Dermis blood vessel endothelial cell (primary cell): ENCODE data around the gene MAP9. TPM values are rescaled to one million over a fixed set of nuclear protein-coding genes. Genes with fewer than 3 reads are reported as not detected.
"Not testable (repeated sequence)": the region's sequence is repeated elsewhere in the genome, so short reads cannot be mapped to it uniquely, and the experiment has no call there.

Experiments used
- DNase-seq: peaks from one replicate; pipeline ENCODE4 v3.0.0; 2010
- total RNA-seq: library from RNA; depleted of rRNA; stranded (reverse); fragments of >200 nt; gene quantifications from 2 replicates; pipeline ENCODE4 v1.2.3, GENCODE V29; 2014

Gene MAP9
- total RNA-seq: 0.17 and 0.19 TPM in 2 replicates

DNA sequence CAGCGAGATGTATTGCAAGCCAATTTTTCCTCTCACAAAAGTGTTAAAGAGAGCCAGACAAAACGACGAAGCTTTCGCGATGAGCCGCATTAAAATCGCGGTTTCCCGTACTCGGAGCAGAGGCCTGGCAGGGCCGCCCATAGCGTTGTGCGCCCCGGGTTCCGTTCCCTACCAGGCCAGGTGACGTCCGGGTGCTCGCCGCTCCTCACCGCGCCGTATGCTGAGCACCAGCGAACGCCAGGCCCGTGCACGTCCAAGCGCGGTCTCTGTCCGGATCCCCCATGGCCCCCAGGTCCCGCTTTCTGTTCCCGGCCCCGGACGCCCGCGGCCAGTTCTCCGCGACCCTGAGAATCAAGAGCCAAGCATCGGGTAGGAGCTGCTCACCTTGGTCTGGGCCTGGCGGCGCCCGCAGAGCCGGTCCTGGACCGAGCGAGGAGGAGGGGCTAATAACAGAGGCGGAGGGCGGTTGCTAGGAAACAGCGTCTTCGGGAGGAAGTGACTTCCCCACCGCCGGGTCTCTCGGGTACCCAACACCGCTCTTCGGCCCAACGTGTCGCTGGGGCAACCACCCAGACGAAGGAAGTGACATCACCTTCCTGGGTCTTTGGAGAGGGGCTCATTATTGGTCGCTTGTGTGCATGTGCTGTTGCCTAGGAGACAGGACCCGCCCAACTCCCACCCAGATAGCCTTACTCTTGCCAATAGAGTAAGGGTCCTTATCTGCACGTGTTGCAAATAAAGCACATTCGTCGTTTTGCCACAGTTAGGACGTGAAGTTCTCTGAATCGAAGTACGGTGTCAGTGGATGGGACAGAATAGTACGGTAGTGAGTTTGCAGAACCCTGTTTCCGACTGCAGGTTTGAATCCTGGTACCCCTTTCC is at the start of gene MAP9:
TSS of gene MAP9 (minus strand) at position 579 of the 882 bp plus-strand sequence. CDS start 1,115 bp downstream, outside the sequence.
- peak; percentile 21 for DNase-seq

DNA sequence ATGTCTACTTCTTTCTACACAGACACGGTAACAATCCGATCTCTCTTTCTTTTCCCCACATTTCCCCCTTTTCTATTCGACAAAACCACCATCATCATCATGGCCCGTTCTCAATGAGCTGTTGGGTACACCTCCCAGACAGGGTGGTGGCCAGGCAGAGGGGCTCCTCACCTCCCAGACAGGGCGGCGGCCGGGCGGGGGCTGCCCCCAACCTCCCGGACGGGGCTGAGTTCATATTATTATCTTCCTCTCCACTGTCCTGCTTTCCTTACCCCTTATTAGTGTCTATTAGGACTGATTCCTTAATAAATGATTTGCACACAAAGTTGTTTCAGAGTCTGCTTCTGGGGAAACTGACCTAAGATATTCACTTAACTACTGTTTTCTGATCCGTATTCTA is 48.0 kb upstream of the MAP9 start:
- not testable (repeated sequence) for DNase-seq

GRCh38 chr4:155423671-155424070 is 46.9 kb upstream of the MAP9 start:
- no peak for DNase-seq

DNA sequence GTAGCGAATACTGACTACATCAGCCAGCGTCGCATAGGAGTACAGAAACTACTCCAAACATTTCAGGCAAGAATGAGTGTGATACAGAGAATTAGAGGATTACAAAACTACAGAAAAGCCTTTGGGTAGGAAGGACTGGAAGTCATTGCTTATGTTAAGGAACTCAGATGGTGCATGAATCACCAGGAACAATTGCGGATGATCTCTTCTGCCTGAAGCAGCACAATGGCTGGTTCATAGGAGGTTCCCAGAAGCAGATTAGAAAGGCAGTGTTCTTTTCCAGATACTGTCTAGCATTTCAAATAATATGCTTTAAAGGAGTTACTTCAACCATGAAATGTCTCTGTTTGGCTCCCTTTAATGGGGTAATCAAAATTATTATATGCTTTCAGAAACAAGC is 42.5 kb upstream of the MAP9 start:
- no peak for DNase-seq

GRCh38 chr4:155415662-155416061 is 38.9 kb upstream of the MAP9 start:
- DNase-seq: no peak

DNA sequence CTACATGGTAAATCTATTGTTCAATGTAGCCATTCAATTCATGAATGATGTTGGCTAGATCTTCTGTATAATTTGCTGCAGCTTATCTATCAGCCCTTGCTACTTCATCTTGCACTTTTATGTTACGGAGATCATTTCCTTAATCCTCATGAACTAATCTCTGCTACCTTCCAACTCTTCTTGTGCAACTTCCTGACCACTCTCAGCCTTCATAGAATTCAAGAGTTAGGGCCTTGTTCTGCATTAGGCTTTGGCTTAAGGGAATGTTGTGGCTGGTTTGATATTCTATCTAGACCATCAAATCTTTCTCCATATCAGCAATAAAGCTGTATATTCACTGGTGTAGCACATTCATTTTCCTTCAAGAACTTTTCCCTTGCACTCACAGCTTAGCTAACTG is 36.7 kb upstream of the MAP9 start:
- no peak for DNase-seq

- no peak for DNase-seq
Measured at GRCh38 chr4:155411546-155411945, 34.8 kb upstream of the MAP9 start.

DNA sequence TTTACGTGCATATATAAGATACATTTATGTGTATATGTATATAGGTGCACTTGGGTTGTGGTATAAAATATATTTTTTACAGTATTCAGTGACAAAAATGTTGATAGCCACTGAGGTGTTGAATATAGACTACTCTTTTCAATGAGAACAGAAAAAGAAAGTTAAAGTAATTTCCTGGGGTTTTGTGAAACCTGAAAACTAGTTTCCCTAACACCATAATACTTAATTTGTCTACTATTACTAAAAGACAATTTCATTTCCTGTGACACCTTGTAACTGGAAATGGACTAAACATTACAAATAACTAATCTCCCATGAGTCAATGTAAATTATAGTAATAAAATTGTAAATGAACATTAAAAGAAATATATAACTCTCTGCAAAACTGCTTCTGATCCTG is 32.0 kb upstream of the MAP9 start:
- DNase-seq: no peak

DNA sequence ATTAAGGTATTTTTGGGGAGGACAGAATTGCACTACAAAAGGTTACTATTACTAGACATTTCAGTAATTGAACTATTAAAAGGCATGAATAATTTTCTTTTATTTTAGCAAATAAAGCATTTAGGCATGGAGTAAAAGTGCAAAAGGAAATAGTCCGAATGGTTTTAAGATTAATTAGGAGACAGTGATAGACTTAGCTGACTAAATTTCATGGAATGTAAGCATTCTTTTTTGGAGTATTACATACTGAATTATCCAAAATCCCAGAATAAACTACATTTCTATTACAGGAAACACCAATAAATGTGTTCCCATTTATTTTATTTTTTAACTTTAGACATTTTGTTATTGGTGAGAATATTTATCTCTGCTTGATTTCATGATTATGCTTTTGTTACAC is 30.7 kb upstream of the MAP9 start:
- no peak for DNase-seq

DNA sequence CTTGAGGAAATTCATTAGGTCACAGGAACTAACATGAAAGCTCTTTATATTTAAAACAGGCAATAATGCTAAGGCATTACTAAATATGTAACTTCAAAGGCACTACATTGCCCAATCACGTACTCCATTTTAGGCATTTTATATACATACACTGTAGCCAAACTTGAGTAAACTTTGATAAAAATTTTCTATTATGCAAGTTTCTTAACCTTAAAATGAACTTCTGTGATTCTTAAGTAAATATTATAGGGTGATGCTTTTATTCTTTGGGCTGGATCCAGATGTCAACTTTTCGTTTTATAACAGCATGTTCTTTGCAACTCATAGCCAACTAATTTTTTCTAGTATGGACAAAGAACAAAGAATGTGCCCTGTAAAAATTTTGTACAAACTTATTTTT is 28.3 kb upstream of the MAP9 start:
- no peak for DNase-seq

DNA sequence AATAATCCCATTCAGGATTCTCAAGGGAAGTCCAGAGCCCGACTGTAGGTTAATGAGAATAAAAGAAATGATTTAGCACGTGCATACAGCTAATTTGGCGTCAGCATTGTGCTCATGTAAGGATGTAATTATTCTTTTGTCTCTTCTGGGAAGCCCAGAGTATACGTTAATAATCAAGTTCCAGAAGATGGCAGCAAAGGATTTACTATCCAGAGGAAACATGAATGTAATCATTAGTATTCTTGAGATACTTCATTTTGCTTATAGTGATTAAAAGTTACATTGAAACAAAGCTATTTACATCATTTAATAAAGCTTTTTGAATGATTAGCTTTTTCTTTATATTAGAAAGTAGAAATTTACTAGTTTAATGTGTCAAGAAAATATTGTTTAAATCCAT is 27.1 kb upstream of the MAP9 start:
- DNase-seq: no peak

DNA sequence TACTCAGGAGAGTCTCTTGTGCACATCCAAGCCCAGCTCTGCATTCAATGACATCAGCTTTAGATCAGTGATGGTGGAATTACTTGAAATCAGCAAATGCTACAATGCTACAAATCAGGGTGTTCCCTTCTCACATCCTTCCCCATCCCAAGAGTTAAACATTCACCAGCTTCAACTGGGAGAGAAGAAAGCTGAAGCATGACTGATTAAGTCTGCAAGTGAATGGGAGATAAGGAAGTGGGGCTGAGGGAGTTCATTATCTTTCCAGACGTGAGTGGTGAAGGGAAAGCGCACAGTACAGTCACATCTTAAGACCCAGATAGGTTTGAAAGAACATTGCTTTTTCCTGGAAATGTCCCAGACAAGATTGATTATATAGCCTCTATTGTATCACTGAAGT is 26.2 kb upstream of the MAP9 start:
- no peak for DNase-seq

GRCh38 chr4:155400893-155401292 is 24.1 kb upstream of the MAP9 start:
- DNase-seq: no peak

DNA sequence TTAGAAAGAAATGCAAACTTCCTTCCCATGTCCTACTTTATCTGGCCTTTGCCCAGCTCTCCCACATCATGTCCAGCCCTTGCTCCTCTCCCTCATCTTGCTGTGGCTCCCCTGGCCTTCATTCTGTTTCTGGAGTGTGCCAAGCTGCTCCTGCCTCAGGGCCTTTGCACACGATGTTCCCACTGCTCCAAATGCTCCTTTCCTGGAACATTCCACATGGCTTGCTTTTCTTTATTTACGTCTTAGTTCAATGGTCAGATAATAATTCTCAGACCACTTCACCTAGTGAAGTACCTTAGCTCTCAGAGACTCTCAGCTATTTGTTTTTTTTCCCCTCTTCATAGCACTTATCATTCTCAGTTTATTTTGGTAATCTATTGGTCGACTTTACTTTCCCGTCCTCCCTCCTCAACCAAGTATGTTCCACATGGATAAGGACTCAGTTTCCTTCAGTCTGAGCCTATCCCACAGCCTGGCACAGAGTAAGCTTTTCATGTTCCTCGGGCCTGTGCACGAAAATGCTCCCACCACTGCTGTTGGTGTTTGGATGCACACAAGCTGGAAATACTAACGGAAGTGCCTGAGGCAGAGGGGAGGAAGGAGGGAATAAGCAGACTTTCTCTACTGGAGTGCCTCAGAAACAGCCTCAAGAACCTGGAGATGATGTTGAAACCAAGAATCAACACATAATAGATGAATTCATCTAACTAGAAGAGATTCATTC is 23.4 kb upstream of the MAP9 start:
- no peak for DNase-seq

DNA sequence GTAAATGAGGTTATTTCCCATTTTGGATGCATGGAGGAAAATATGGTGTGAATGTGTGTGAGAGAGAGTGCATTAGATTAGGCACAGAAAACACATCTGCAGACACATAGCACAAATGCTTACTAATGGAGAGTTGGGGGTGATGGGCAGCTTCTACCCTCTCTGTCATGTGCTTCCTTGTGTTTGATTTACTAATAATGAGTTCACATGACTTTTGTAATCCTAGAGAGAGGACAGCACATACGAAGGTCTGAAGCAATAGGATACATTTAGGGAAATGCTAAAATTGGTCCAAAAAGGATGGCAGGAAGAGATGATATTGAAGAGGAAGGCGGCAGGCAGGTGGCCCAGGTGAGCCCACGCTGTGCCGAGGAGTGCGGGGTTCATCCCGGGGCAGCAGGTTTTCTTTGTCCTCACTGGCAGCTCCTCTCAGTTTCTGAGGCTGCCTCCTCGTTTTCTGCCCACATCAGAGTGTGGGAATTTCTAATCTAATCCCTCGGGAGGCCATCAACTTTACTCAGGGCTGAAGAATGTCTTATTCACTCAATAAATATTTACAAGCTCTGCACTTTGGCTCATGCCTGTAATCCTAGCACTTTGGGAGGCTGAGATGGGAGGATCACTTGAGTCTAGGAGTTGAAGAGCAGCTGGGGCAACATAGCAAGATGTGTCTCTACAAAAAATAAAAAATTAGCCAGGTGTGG is 15.9 kb upstream of the MAP9 start:
- DNase-seq: no peak

GRCh38 chr4:155391932-155392331 is 15.2 kb upstream of the MAP9 start:
- no peak for DNase-seq

- no peak for DNase-seq
Measured at GRCh38 chr4:155388162-155388561, 11.4 kb upstream of the MAP9 start.

- DNase-seq: no peak
Measured at GRCh38 chr4:155383541-155383940, 6.8 kb upstream of the MAP9 start.

DNA sequence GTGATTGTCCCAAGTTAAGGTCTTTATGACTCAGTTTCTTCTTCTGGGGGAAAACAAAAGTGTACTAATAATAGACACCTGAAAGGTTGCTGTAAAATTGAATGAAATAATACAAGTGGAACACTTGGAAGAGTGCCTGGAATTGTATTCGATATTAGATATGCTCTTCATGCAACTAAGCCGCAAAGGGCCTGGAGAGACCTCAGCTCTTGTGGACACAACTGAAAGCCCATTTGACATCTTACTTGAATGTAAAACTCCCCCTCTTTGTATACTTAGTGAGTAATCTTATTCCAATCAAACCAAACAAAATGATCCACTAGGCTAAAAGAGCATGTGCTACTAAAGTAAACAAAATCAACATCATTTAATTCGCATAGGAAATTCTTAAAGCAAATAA is 511 bp upstream of the MAP9 start:
- no peak for DNase-seq

DNA sequence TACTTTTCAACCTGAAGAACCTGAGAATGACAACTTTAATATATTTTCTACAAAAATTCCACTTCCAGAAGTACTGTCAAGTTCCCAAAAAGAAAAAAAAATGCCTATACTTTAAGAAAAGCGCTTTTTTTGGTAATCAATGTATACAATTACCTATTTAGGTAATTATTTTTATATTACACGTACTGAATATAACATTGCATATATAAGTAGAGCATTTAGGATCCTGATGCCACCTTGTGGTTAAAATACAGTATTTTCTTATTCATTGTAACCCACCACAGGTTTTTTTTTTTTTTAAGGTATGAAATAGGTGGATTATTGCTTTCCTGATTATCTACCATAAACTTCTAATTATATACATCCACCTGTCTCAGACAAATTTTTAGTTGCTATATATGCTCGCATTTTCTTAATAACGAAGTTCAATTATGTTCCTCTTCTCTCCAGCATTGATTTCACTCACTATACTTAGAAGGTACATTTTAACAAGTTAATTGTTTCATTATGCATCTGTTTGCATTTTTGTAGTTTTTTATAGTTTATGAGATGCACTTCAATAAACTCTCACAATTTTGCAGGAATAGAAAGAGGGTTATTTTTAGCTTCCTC is 5.2 kb downstream of the MAP9 start:
- peak; percentile 45 for DNase-seq

GRCh38 chr4:155367608-155368007 is 9.2 kb downstream of the MAP9 start:
- no peak for DNase-seq

- peak; percentile 61 for DNase-seq
Measured at GRCh38 chr4:155353923-155354540, 22.7 kb downstream of the MAP9 start.

DNA sequence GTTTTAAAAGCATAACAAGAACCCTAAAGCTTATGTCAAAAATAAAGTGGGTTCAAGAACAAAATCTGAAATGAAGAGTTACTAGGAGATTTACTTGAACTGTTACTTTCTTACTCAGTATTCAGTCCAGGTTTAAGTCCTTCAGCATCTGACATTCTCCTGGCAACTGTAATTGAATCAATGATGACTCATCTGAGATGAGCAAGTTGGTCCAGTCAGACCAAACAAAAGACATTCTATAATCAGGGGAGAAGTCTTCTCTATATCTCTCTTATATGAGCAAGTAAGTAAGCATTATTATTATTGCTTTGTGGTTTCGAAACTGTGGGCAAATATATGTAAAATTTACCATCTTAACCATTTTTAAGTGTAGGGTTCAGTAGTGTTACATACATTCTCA is 34.6 kb downstream of the MAP9 start:
- no peak for DNase-seq
